OCI-LY7 (cell line): ENCODE data around the gene ZNF688.

Source experiments
- CTCF ChIP-seq: fragments of 200-600 bp; sonication (generic); conservative IDR thresholded peaks from 2 replicates; pipeline ENCODE4 v1.5.1; 2014; ENCODE audit warnings: mild to moderate bottlenecking, antibody characterized with exemption, low read length, moderate library complexity, mixed read lengths
- EZH2phosphoT487 ChIP-seq: fragments of 200-600 bp; sonication (generic); IDR thresholded peaks from 2 replicates; pipeline ENCODE4 v1.6.1; 2018; ENCODE audit warnings: low read depth, borderline replicate concordance, mild to moderate bottlenecking, mixed run types, antibody characterized with exemption, low read length, moderate library complexity, mixed read lengths

- TF ChIP-seq CTCF (no peak), EZH2phosphoT487 (no peak)
Observed at GRCh38 chr16:30588651-30589050, 17.1 kb upstream of the ZNF688 start.
